ENCODE measurements around the gene KDM5A.
"Not testable (repeated sequence)": the region's sequence is repeated elsewhere in the genome, so short reads cannot be mapped to it uniquely, and the experiment has no call there.

GRCh38 chr12:370739-371485, 18.2 kb downstream of the KDM5A start:
- not testable (repeated sequence) for TF ChIP-seq CTCF (IDR thresholded peaks at IDR 0.05; ENCODE audit: low read length); EZH2 (IDR thresholded peaks at IDR 0.05; ENCODE audit: borderline replicate concordance, low read length)
